ENCODE results near the gene PIP5K1A. TPM values are rescaled to one million over a fixed set of nuclear protein-coding genes. Genes with fewer than 3 reads are reported as not detected.

Gene PIP5K1A
- total RNA-seq, 2 donors from 2014 or later, result 102 to 144 TPM

GRCh38 chr1:151243683-151244216 lies 45.4 kb downstream of the PIP5K1A start:
- Mint-ChIP-seq H3K9me3 (no peaks in the 10 kb centered on the region), H3K27me3 (ENCODE audit: insufficient read depth) (no peaks in the 10 kb centered on the region), H3K4me3 (no peak overlapping the region), H3K4me1 (no peaks in the 10 kb centered on the region), H3K27ac (no peak overlapping the region), H3K36me3 (ENCODE audit: low read depth) (peaks cover 94% of the 10 kb centered on the region)
- H3K4me3 ChIP-seq (ENCODE audit: low read length), result no peak overlapping the region
- peaks cover 92% of the 10 kb centered on the region for H3K36me3 ChIP-seq (ENCODE audit: control insufficient read depth, insufficient read depth, low read length)
- no peaks in the 10 kb centered on the region for H3K9me3 ChIP-seq (ENCODE audit: control insufficient read depth, low read length)
- H3K27ac ChIP-seq (ENCODE audit: low read depth, low read length), result no peak overlapping the region
- DNase-seq, result no peak
- 86 to 95% methylated on average over 3 to 4 of the region's 5 CpGs for WGBS, 2 experiments (ENCODE audit: insufficient coverage in 1 of 2, insufficient read length in 1 of 2)
- H3K4me1 ChIP-seq (ENCODE audit: control insufficient read depth, insufficient read depth, low read length), result no peaks in the 10 kb centered on the region
- no peak for TF ChIP-seq CTCF (conservative IDR thresholded peaks at IDR 0.05)
- no peak overlapping the region for H3K9ac ChIP-seq (ENCODE audit: extremely low read depth, low read length, poor library complexity, severe bottlenecking)
- no peaks in the 10 kb centered on the region for H3K27me3 ChIP-seq (ENCODE audit: control insufficient read depth, insufficient read depth, low read length, poor library complexity, severe bottlenecking)

- Mint-ChIP-seq H3K4me3 (no peak overlapping the region), H3K9me3 (no peaks in the 10 kb centered on the region), H3K4me1 (no peaks in the 10 kb centered on the region), H3K27ac (no peak overlapping the region), H3K27me3 (ENCODE audit: insufficient read depth) (no peaks in the 10 kb centered on the region), H3K36me3 (ENCODE audit: low read depth) (peaks cover 74% of the 10 kb centered on the region)
- H3K4me1 ChIP-seq (ENCODE audit: control insufficient read depth, insufficient read depth, low read length), result no peaks in the 10 kb centered on the region
- no peak overlapping the region for H3K9ac ChIP-seq (ENCODE audit: extremely low read depth, low read length, poor library complexity, severe bottlenecking)
- H3K36me3 ChIP-seq (ENCODE audit: control insufficient read depth, insufficient read depth, low read length), result peaks cover 88% of the 10 kb centered on the region
- H3K27ac ChIP-seq (ENCODE audit: low read depth, low read length), result no peak overlapping the region
- no peaks in the 10 kb centered on the region for H3K9me3 ChIP-seq (ENCODE audit: control insufficient read depth, low read length)
- no peak for DNase-seq
- no peak overlapping the region for H3K4me3 ChIP-seq (ENCODE audit: low read length)
- no peak for TF ChIP-seq CTCF (conservative IDR thresholded peaks at IDR 0.05)
- WGBS, 2 experiments (ENCODE audit: insufficient coverage in 1 of 2, insufficient read length in 1 of 2), result 96 to 100% methylated on average over 1 to 2 of the region's 2 CpGs
- H3K27me3 ChIP-seq (ENCODE audit: control insufficient read depth, insufficient read depth, low read length, poor library complexity, severe bottlenecking), result no peaks in the 10 kb centered on the region
Observed at GRCh38 chr1:151246786-151247185, 48.4 kb downstream of the PIP5K1A start.

- Mint-ChIP-seq H3K4me3 (no peak overlapping the region), H3K36me3 (ENCODE audit: low read depth) (peaks cover 28% of the 10 kb centered on the region), H3K4me1 (peaks cover 8% of the 10 kb centered on the region), H3K27ac (no peak overlapping the region), H3K9me3 (peaks cover 4% of the 10 kb centered on the region), H3K27me3 (ENCODE audit: insufficient read depth) (no peaks in the 10 kb centered on the region)
- TF ChIP-seq CTCF (conservative IDR thresholded peaks at IDR 0.05), result peak; percentile 95
- Histone ChIP-seq H3K36me3 (ENCODE audit: control insufficient read depth, insufficient read depth, low read length) (peaks cover 38% of the 10 kb centered on the region), H3K9ac (ENCODE audit: extremely low read depth, low read length, poor library complexity, severe bottlenecking) (no peak overlapping the region), H3K4me3 (ENCODE audit: low read length) (no peak overlapping the region), H3K27me3 (ENCODE audit: control insufficient read depth, insufficient read depth, low read length, poor library complexity, severe bottlenecking) (no peaks in the 10 kb centered on the region), H3K27ac (ENCODE audit: low read depth, low read length) (no peak overlapping the region), H3K4me1 (ENCODE audit: control insufficient read depth, insufficient read depth, low read length) (no peaks in the 10 kb centered on the region), H3K9me3 (ENCODE audit: control insufficient read depth, low read length) (no peaks in the 10 kb centered on the region)
- DNase-seq, result peak; percentile 75
- 87 to 92% methylated on average over 12 to 14 of the region's 16 CpGs for WGBS, 2 experiments (ENCODE audit: insufficient coverage in 1 of 2, insufficient read length in 1 of 2)
Observed at GRCh38 chr1:151251656-151252470, 53.5 kb downstream of the PIP5K1A start.

Data from endodermal cell (in vitro differentiated cells).